Lower lobe of right lung (tissue), 2 donors: Measurements from ENCODE around the gene PRPF39. TPM values are rescaled to one million over a fixed set of nuclear protein-coding genes. Genes with fewer than 3 reads are reported as not detected.
"Not testable (repeated sequence)": the region's sequence is repeated elsewhere in the genome, so short reads cannot be mapped to it uniquely, and the experiment has no call there.

Experiments used
- ATAC-seq, 2 donors: fragments of 200-7000 bp; cut with Tn5 transposase; one replicate each; pipeline ENCODE4 v1.9.1; 2020 to 2022; ENCODE audit warnings: mild to moderate bottlenecking in 2 of 2, moderate library complexity in 2 of 2
- DNase-seq: peaks from one replicate; pipeline ENCODE4 v3.0.0-alpha.2; 2020
- H3K27ac ChIP-seq: fragments of 200-600 bp; one replicate; pipeline ENCODE4 v1.8.0; 2022
- H3K27me3 ChIP-seq: fragments of 200-600 bp; one replicate; pipeline ENCODE4 v1.8.0; 2022; ENCODE audit warnings: low read depth
- H3K36me3 ChIP-seq: fragments of 200-600 bp; one replicate; pipeline ENCODE4 v1.8.0; 2022; ENCODE audit warnings: mild to moderate bottlenecking
- H3K4me1 ChIP-seq: fragments of 200-600 bp; one replicate; pipeline ENCODE4 v1.8.0; 2022
- H3K4me3 ChIP-seq: fragments of 200-600 bp; one replicate; pipeline ENCODE4 v1.8.0; 2022; ENCODE audit warnings: mild to moderate bottlenecking
- H3K9me3 ChIP-seq: fragments of 200-600 bp; one replicate; pipeline ENCODE4 v1.8.0; 2022
- CTCF ChIP-seq: fragments of 200-600 bp; IDR thresholded peaks from one replicate; pipeline ENCODE4 v1.8.0; 2022; ENCODE audit warnings: antibody characterized with exemption, mild to moderate bottlenecking
- intact Hi-C: fragments of 100-400 bp; cut with DNase I; formaldehyde crosslinking; loops from one replicate; pipeline ENCODE4 v1.11.0; 2022
- total RNA-seq: library from RNA; stranded (reverse); fragmentation: NEBNext Ultra II Directional; extraction: Animal tissue kit (Norgen Biotek cat#: 25700); gene quantifications from one replicate; pipeline ENCODE4 v1.2.1, GENCODE V29; 2021
- donor health status: DM: no; HTN: yes; CAD: no; lungs with severe emphysema.

Gene PRPF39
- total RNA-seq, 1 donor from 2014 or later = 30.4 TPM

DNA sequence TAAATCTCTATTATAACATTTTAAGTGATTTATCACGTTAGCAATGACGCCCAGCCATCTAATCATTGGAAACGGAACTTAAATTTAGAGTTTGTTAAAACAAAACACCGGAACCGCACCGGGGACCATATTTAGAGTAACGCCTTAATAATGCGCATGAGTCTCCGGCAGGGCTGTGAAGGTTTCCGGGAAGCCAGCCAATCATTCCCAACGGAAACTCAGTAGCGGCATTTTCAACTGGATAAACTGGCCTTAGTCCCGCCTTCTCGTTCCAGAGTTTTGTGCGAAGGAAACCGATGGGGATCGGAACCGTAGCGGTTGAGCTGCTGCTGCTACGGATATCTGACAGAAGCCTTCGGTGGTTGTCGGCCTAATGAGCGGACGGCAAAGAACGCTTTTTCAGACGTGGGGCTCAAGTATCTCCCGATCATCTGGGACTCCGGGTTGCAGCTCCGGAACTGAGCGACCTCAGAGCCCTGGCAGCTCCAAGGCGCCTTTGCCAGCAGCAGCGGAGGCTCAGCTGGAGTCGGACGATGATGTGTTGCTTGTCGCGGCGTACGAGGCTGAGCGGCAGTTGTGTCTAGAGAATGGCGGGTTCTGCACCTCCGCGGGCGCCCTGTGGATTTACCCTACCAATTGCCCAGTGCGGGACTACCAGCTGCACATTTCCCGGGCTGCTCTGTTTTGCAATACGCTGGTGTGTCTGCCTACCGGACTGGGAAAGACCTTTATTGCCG lies 51.9 kb downstream of the PRPF39 start, which contains the start of gene FANCM:
TSS of gene FANCM (plus strand) at position 272 of the 737 bp plus-strand sequence. CDS start at position 374, 102 bp downstream.
- ATAC-seq = peak; percentile 87 to 91
- intact Hi-C loops = no loop called here

GRCh38 chr14:45136399-45136798 lies 52.5 kb downstream of the PRPF39 start:
- peak overlapping the region; percentile 82 for H3K4me3 ChIP-seq
- peak overlapping the region; percentile 53 for H3K27ac ChIP-seq
- H3K36me3 ChIP-seq = no peaks in the 10 kb centered on the region
- no peak for TF ChIP-seq CTCF
- DNase-seq = no peak
- intact Hi-C loops = no loop called here
- no peak for ATAC-seq
- H3K27me3 ChIP-seq = no peaks in the 10 kb centered on the region
- H3K9me3 ChIP-seq = no peaks in the 10 kb centered on the region
- H3K4me1 ChIP-seq = peaks cover 22% of the 10 kb centered on the region

More for the DNA sequence above, 51.9 kb downstream of the PRPF39 start, which contains the start of gene FANCM:
- Histone ChIP-seq H3K27me3 (no peaks in the 10 kb centered on the region), H3K27ac (peak within 1 kb of the TSS; percentile 87), H3K9me3 (no peaks in the 10 kb centered on the region), H3K36me3 (no peaks in the 10 kb centered on the region), H3K4me1 (peaks cover 22% of the 10 kb centered on the region), H3K4me3 (peak within 1 kb of the TSS; percentile 82)
- DNase-seq = peak; percentile 89
- TF ChIP-seq CTCF = no peak

DNA sequence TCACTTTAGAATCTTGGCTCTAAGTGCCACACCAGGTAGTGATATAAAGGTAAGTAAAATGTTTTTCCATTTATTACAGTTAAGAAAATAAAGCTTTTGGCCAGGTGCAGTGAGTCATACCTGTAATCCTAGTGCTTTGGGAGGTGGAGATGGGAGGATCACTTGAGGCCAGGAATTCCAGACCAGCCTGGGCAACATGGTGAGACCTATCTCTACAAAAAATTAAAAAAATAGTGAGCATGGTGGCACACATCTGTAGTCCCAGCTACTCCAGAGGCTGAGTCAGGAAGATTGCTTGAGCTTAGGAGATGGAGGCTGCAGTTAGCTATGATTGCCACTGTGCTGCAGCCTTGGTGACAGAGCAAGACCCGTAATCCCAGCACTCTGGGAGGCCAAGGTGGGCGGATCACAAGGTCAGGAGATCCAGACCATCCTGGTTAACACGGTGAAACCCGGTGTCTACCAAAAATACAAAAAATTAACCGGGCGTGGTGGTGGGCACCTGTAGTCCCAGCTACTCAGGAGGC lies 56.8 kb downstream of the PRPF39 start:
- DNase-seq (no peak), ATAC-seq (no peak)
- intact Hi-C loops = no loop called here
- no peak for TF ChIP-seq CTCF
- Histone ChIP-seq H3K36me3 (no peaks in the 10 kb centered on the region), H3K4me1 (peaks cover 15% of the 10 kb centered on the region), H3K4me3 (no peak overlapping the region), H3K9me3 (no peaks in the 10 kb centered on the region), H3K27ac (no peak overlapping the region), H3K27me3 (no peaks in the 10 kb centered on the region)

- H3K9me3 ChIP-seq, intact Hi-C loops, ATAC-seq, H3K27ac ChIP-seq, H3K27me3 ChIP-seq, DNase-seq, H3K36me3 ChIP-seq, H3K4me3 ChIP-seq, H3K4me1 ChIP-seq: not testable (repeated sequence)
These were observed 58.2 kb downstream of the PRPF39 start for GRCh38 chr14:45142083-45142482.

DNA sequence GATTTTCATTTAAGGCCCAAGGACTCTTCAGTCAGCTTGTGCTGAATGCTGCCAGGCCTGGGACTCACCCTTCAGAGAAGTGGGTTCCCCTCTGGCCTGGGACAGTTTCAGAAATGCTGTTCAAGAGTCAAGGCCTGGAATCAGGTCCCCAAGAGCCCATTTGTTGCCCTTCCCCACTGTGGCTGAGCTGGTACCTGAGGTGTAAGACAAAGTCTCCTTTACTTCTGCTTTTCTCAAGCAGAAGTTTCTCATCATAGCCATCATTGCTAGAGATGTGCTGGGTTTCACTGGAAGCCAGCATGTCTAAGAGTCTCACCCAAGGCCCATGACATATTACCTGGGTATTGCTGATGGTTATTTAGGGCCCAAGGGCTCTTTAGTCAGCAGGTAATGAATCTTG lies 60.7 kb downstream of the PRPF39 start:
- H3K27me3 ChIP-seq = no peaks in the 10 kb centered on the region
- H3K4me3 ChIP-seq = no peak overlapping the region
- DNase-seq (no peak), ATAC-seq (no peak)
- no peaks in the 10 kb centered on the region for H3K4me1 ChIP-seq
- no peak overlapping the region for H3K27ac ChIP-seq
- no peaks in the 10 kb centered on the region for H3K9me3 ChIP-seq
- H3K36me3 ChIP-seq = no peaks in the 10 kb centered on the region
- intact Hi-C loops = no loop called here
- TF ChIP-seq CTCF = no peak

DNA sequence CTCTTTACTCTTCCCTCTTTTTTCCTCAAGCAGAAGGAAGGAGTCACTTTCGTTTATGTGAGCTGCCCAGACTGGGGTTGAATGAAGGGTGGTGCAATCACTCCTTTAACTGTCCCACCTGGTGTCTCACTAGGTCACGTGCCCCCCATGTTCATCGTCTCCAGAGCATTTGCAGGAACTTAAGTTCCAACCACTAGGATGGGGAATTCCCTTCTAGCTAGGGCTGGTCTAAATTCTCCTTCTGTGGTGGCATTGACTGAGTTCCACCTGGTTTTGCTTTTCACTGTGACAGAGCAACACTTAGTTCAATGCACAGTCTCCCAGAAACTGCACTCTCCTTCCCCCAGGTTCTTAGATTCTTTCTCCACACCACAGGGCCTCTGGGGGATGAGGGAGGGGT lies 61.3 kb downstream of the PRPF39 start:
- H3K27ac ChIP-seq = no peak overlapping the region
- H3K27me3 ChIP-seq = no peaks in the 10 kb centered on the region
- no peaks in the 10 kb centered on the region for H3K36me3 ChIP-seq
- ATAC-seq = no peak
- no peak for TF ChIP-seq CTCF
- DNase-seq = no peak
- no peaks in the 10 kb centered on the region for H3K4me1 ChIP-seq
- H3K9me3 ChIP-seq = no peaks in the 10 kb centered on the region
- intact Hi-C loops = no loop called here
- H3K4me3 ChIP-seq = no peak overlapping the region
